GM12873 (cell line): ENCODE results near the gene DESI1.

ENCODE experiments used
- CTCF ChIP-seq: IDR thresholded peaks from 2 replicates; pipeline ENCODE4 v1.5.1; 2012; ENCODE audit warnings: low read depth, mild to moderate bottlenecking, moderate library complexity, low read length, control low read depth; ENCODE audit not compliant: insufficient read depth; ENCODE audit errors: missing control alignments

The DESI1 gene

GRCh38 chr22:41647771-41648170 is 26.9 kb upstream of the DESI1 start:
- no peak for TF ChIP-seq CTCF

GRCh38 chr22:41642331-41643110 is 21.7 kb upstream of the DESI1 start:
- TF ChIP-seq CTCF: no peak

GRCh38 chr22:41641854-41642253 is 21.0 kb upstream of the DESI1 start:
- TF ChIP-seq CTCF: no peak

GRCh38 chr22:41638748-41639147 is 17.9 kb upstream of the DESI1 start:
- no peak for TF ChIP-seq CTCF

GRCh38 chr22:41638124-41638523 is 17.3 kb upstream of the DESI1 start:
- no peak for TF ChIP-seq CTCF

- no peak for TF ChIP-seq CTCF
These were observed 15.6 kb upstream of the DESI1 start for GRCh38 chr22:41636467-41636866.

GRCh38 chr22:41625577-41625976 is 4.7 kb upstream of the DESI1 start:
- no peak for TF ChIP-seq CTCF
